Osteoblast (primary cell): ENCODE results near the gene PFKL. TPM values are rescaled to one million over a fixed set of nuclear protein-coding genes. Genes with fewer than 3 reads are reported as not detected.
A peak's percentile ranks its signal among the peaks of the same experiment; 100 is the strongest.

Experiments
- DNase-seq: peaks from one replicate; pipeline ENCODE4 v3.0.0; 2011; ENCODE audit warnings: low spot score, mixed read lengths; ENCODE audit not compliant: insufficient read length; ENCODE audit errors: missing footprints
- H2AFZ ChIP-seq: 2 replicates; pipeline ENCODE4 v1.6.0; 2011; ENCODE audit warnings: mild to moderate bottlenecking, low read length
- H3K27ac ChIP-seq: 2 replicates; pipeline ENCODE4 v1.5.1; 2011; ENCODE audit warnings: mild to moderate bottlenecking, low read depth, low read length, moderate library complexity
- H3K27me3 ChIP-seq: 2 replicates; pipeline ENCODE4 v1.6.0; 2012; ENCODE audit warnings: mild to moderate bottlenecking, control low read depth, inconsistent platforms, low read length, moderate library complexity; ENCODE audit not compliant: insufficient read depth
- H3K36me3 ChIP-seq: 2 replicates; pipeline ENCODE4 v1.5.1; 2011; ENCODE audit warnings: mild to moderate bottlenecking, low read length, control low read depth, moderate library complexity; ENCODE audit not compliant: insufficient read depth
- H3K4me1 ChIP-seq: 2 replicates; pipeline ENCODE4 v1.5.1; 2011; ENCODE audit warnings: mild to moderate bottlenecking, low read length, control low read depth, moderate library complexity; ENCODE audit not compliant: insufficient read depth
- H3K4me2 ChIP-seq: 2 replicates; pipeline ENCODE4 v1.6.0; 2011; ENCODE audit warnings: mild to moderate bottlenecking, low read length; ENCODE audit not compliant: insufficient read depth
- H3K4me3 ChIP-seq: fragments of 200-600 bp; sonication (generic); 3 replicates; pipeline ENCODE4 v1.5.1; 2012; ENCODE audit warnings: mild to moderate bottlenecking, low read length, inconsistent platforms; ENCODE audit not compliant: insufficient read depth
- H3K79me2 ChIP-seq: 2 replicates; pipeline ENCODE4 v1.6.0; 2012; ENCODE audit warnings: mild to moderate bottlenecking, low read length, control low read depth, inconsistent platforms; ENCODE audit not compliant: insufficient read depth
- H3K9me3 ChIP-seq: 2 replicates; pipeline ENCODE4 v1.5.1; 2011; ENCODE audit warnings: low read depth, low read length, control low read depth
- H4K20me1 ChIP-seq: 2 replicates; pipeline ENCODE4 v1.6.0; 2012; ENCODE audit warnings: mild to moderate bottlenecking, low read length, control low read depth; ENCODE audit not compliant: insufficient read depth
- CTCF ChIP-seq: IDR thresholded peaks from 2 replicates; pipeline ENCODE4 v1.5.1; 2011; ENCODE audit warnings: mild to moderate bottlenecking, low read depth, low read length, moderate library complexity; ENCODE audit errors: extremely low read depth
- total RNA-seq: library from RNA; depleted of rRNA; stranded (reverse); fragments of >200 nt; gene quantifications from 2 replicates; pipeline ENCODE4 v1.2.3, GENCODE V29; 2012

Gene PFKL
- total RNA-seq, 1 donor: 114 TPM

GRCh38 chr21:44344541-44345183 is 44.8 kb downstream of the PFKL start:
- no peak overlapping the region for H3K4me3 ChIP-seq
- H3K27me3 ChIP-seq: peaks cover 12% of the 10 kb centered on the region
- H3K79me2 ChIP-seq: no peaks in the 10 kb centered on the region
- peak; percentile 29 for DNase-seq
- no peak overlapping the region for H3K4me2 ChIP-seq
- H2AFZ ChIP-seq: no peak overlapping the region
- TF ChIP-seq CTCF: no peak
- no peaks in the 10 kb centered on the region for H3K9me3 ChIP-seq
- no peaks in the 10 kb centered on the region for H3K36me3 ChIP-seq
- H4K20me1 ChIP-seq: no peaks in the 10 kb centered on the region
- H3K27ac ChIP-seq: no peak overlapping the region
- peaks cover 4% of the 10 kb centered on the region for H3K4me1 ChIP-seq

GRCh38 chr21:44345495-44345894 is 45.6 kb downstream of the PFKL start:
- Histone ChIP-seq H2AFZ (no peak overlapping the region), H3K4me2 (no peak overlapping the region), H3K79me2 (no peaks in the 10 kb centered on the region), H3K27ac (no peak overlapping the region), H3K27me3 (peaks cover 12% of the 10 kb centered on the region), H3K4me3 (no peak overlapping the region), H3K9me3 (no peaks in the 10 kb centered on the region), H3K4me1 (no peaks in the 10 kb centered on the region), H3K36me3 (no peaks in the 10 kb centered on the region), H4K20me1 (no peaks in the 10 kb centered on the region)
- DNase-seq: peak; percentile 71
- TF ChIP-seq CTCF: no peak

- Histone ChIP-seq H3K79me2 (no peaks in the 10 kb centered on the region), H3K36me3 (no peaks in the 10 kb centered on the region), H3K27ac (no peak overlapping the region), H3K9me3 (no peaks in the 10 kb centered on the region), H3K27me3 (peaks cover 23% of the 10 kb centered on the region), H2AFZ (no peak overlapping the region), H3K4me1 (no peaks in the 10 kb centered on the region), H3K4me3 (no peak overlapping the region), H3K4me2 (no peak overlapping the region), H4K20me1 (no peaks in the 10 kb centered on the region)
- TF ChIP-seq CTCF: no peak
- DNase-seq: peak; percentile 62
Observed at GRCh38 chr21:44347911-44348451, 48.1 kb downstream of the PFKL start.

- no peaks in the 10 kb centered on the region for H3K79me2 ChIP-seq
- H3K27ac ChIP-seq: no peak overlapping the region
- no peak overlapping the region for H3K4me3 ChIP-seq
- H2AFZ ChIP-seq: no peak overlapping the region
- no peaks in the 10 kb centered on the region for H3K9me3 ChIP-seq
- no peak for DNase-seq
- no peaks in the 10 kb centered on the region for H4K20me1 ChIP-seq
- H3K36me3 ChIP-seq: no peaks in the 10 kb centered on the region
- no peak for TF ChIP-seq CTCF
- H3K4me1 ChIP-seq: no peaks in the 10 kb centered on the region
- peaks cover 23% of the 10 kb centered on the region for H3K27me3 ChIP-seq
- H3K4me2 ChIP-seq: no peak overlapping the region
Observed at GRCh38 chr21:44348861-44349260, 49.0 kb downstream of the PFKL start.
